ENCODE data around the gene MXRA7. TPM values are rescaled to one million over a fixed set of nuclear protein-coding genes. Genes with fewer than 3 reads are reported as not detected.

MXRA7 gene
- total RNA-seq, 1 experiment from 2014 or later, result 77.9 TPM

GRCh38 chr17:76633628-76634328 lies 77.0 kb downstream of the MXRA7 start:
- DNase-seq (ENCODE audit: low read depth, low spot score), result no peak
- Histone ChIP-seq H3K36me3 (ENCODE audit: control insufficient read depth, insufficient read depth, low read length) (no peaks in the 10 kb centered on the region), H3K4me1 (ENCODE audit: control insufficient read depth, insufficient read depth, low read length) (no peaks in the 10 kb centered on the region), H3K27me3 (ENCODE audit: control insufficient read depth, insufficient read depth, low read length) (no peaks in the 10 kb centered on the region), H3K9me3 (ENCODE audit: control insufficient read depth, insufficient read depth, low read depth, low read length) (no peaks in the 10 kb centered on the region), H3K4me3 (ENCODE audit: low read depth in 2 of 2, low read length in 2 of 2) (no peak overlapping the region), H3K27ac (ENCODE audit: low read length) (no peak overlapping the region)
- no peak for ATAC-seq
- ChIA-PET POLR2A (no interaction called here), CTCF (no interaction called here)
- BruUV-seq (replicated peaks), result no TSS peak
- intact Hi-C loops (cut with micrococcal nuclease; ENCODE audit: unreplicated experiment), result no loop called here
- in situ Hi-C loops (cut with HindIII; ENCODE audit: low pct_unique_long_range_greater_than_20kb, low sequenced_read_pairs), result no loop called here
- no peak for TF ChIP-seq TCF7L2 (IDR thresholded peaks at IDR 0.05; ENCODE audit: low read depth, low read length)
- TF ChIP-seq CTCF (IDR thresholded peaks at IDR 0.05), result no peak
- no peak for TF ChIP-seq REST (IDR thresholded peaks at IDR 0.05; ENCODE audit: insufficient read depth in 1 of 2, low read depth in 2 of 2, low read length in 1 of 2)
- no peak for TF ChIP-seq POLR2AphosphoS5 (IDR thresholded peaks at IDR 0.05; ENCODE audit: low read depth, low read length)
- TF ChIP-seq SIN3A (IDR thresholded peaks at IDR 0.05; ENCODE audit: borderline replicate concordance, insufficient read depth, low read depth, low read length), result no peak

- Histone ChIP-seq H3K4me3 (ENCODE audit: low read depth in 2 of 2, low read length in 2 of 2) (no peak overlapping the region), H3K27ac (ENCODE audit: low read length) (no peak overlapping the region), H3K9me3 (ENCODE audit: control insufficient read depth, insufficient read depth, low read depth, low read length) (no peaks in the 10 kb centered on the region), H3K36me3 (ENCODE audit: control insufficient read depth, insufficient read depth, low read length) (no peaks in the 10 kb centered on the region), H3K27me3 (ENCODE audit: control insufficient read depth, insufficient read depth, low read length) (no peaks in the 10 kb centered on the region), H3K4me1 (ENCODE audit: control insufficient read depth, insufficient read depth, low read length) (no peaks in the 10 kb centered on the region)
- in situ Hi-C loops (cut with HindIII; ENCODE audit: low pct_unique_long_range_greater_than_20kb, low sequenced_read_pairs), result no loop called here
- DNase-seq (ENCODE audit: low read depth, low spot score), result no peak
- no peak for TF ChIP-seq REST (IDR thresholded peaks at IDR 0.05; ENCODE audit: insufficient read depth in 1 of 2, low read depth in 2 of 2, low read length in 1 of 2)
- TF ChIP-seq TCF7L2 (IDR thresholded peaks at IDR 0.05; ENCODE audit: low read depth, low read length), result no peak
- no peak for TF ChIP-seq POLR2AphosphoS5 (IDR thresholded peaks at IDR 0.05; ENCODE audit: low read depth, low read length)
- TF ChIP-seq CTCF (IDR thresholded peaks at IDR 0.05), result no peak
- TF ChIP-seq SIN3A (IDR thresholded peaks at IDR 0.05; ENCODE audit: borderline replicate concordance, insufficient read depth, low read depth, low read length), result no peak
- intact Hi-C loops (cut with micrococcal nuclease; ENCODE audit: unreplicated experiment), result no loop called here
- ATAC-seq, result no peak
- no TSS peak for BruUV-seq (replicated peaks)
- ChIA-PET POLR2A (no interaction called here), CTCF (no interaction called here)
Measured at GRCh38 chr17:76631821-76632565, 78.8 kb downstream of the MXRA7 start.

All from Panc1 (cell line).